Stomach smooth muscle (tissue), 2 donors: Measurements from ENCODE around the gene CMIP.
A peak's percentile ranks its signal among the peaks of the same experiment; 100 is the strongest.

ENCODE experiments used
- H3K27ac ChIP-seq: one replicate; pipeline ENCODE4 v1.7.0; 2013; ENCODE audit warnings: mild to moderate bottlenecking, low read length, inconsistent platforms
- H3K27me3 ChIP-seq, 2 donors: one replicate each; pipeline ENCODE4 v1.7.0; 2013; ENCODE audit warnings: low read length in 2 of 2; ENCODE audit not compliant: insufficient read depth in 2 of 2, control insufficient read depth in 1 of 2
- H3K36me3 ChIP-seq, 2 donors: one replicate each; pipeline ENCODE4 v1.7.0; 2013; ENCODE audit warnings: low read length in 2 of 2; ENCODE audit not compliant: control insufficient read depth in 2 of 2, insufficient read depth in 2 of 2
- H3K4me1 ChIP-seq: one replicate; pipeline ENCODE4 v1.7.0; 2013; ENCODE audit warnings: low read length; ENCODE audit not compliant: control insufficient read depth, insufficient read depth
- H3K4me3 ChIP-seq, 2 donors: one replicate each; pipeline ENCODE4 v1.7.0; 2013; ENCODE audit warnings: low read length in 2 of 2
- H3K9ac ChIP-seq, 2 donors: one replicate each; pipeline ENCODE4 v1.7.0; 2013; ENCODE audit warnings: low read length in 2 of 2, mild to moderate bottlenecking in 1 of 2
- H3K9me3 ChIP-seq, 2 donors: one replicate each; pipeline ENCODE4 v1.7.0; 2013; ENCODE audit warnings: low read length in 2 of 2; ENCODE audit not compliant: control insufficient read depth in 2 of 2
- donor health status: healthy.
- donor health status: Pancreatic carcinoma.

CMIP gene

GRCh38 chr16:81549547-81550431 is 105.2 kb downstream of the CMIP start:
- no peaks in the 10 kb centered on the region for H3K9me3 ChIP-seq
- H3K27ac ChIP-seq = no peak overlapping the region
- no peaks in the 10 kb centered on the region for H3K36me3 ChIP-seq
- H3K27me3 ChIP-seq = no peaks in the 10 kb centered on the region
- H3K4me3 ChIP-seq = no peak overlapping the region
- peaks cover 33% of the 10 kb centered on the region for H3K4me1 ChIP-seq
- no peak overlapping the region for H3K9ac ChIP-seq

DNA sequence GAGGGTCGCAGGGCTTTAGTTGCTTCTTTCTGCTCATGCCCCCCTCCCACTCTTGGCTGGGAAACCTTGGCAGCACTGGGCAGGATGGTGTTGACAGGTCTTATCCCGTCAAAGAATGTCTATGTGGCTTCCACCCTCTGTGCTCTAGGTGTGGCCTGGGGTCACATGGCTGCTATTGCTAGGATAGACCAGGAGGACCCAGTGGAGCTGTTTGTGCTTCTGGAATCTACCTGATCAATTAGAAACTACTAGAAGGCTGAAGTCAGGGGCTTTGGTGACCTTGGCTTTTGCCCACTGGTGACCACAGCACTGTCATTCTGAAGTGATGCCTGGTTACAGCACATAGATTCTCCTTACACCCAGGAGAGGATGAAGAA is 105.8 kb downstream of the CMIP start:
- no peak overlapping the region for H3K9ac ChIP-seq
- H3K27ac ChIP-seq = no peak overlapping the region
- H3K36me3 ChIP-seq = no peaks in the 10 kb centered on the region
- H3K4me3 ChIP-seq = no peak overlapping the region
- no peaks in the 10 kb centered on the region for H3K9me3 ChIP-seq
- no peaks in the 10 kb centered on the region for H3K27me3 ChIP-seq
- peaks cover 36% of the 10 kb centered on the region for H3K4me1 ChIP-seq

DNA sequence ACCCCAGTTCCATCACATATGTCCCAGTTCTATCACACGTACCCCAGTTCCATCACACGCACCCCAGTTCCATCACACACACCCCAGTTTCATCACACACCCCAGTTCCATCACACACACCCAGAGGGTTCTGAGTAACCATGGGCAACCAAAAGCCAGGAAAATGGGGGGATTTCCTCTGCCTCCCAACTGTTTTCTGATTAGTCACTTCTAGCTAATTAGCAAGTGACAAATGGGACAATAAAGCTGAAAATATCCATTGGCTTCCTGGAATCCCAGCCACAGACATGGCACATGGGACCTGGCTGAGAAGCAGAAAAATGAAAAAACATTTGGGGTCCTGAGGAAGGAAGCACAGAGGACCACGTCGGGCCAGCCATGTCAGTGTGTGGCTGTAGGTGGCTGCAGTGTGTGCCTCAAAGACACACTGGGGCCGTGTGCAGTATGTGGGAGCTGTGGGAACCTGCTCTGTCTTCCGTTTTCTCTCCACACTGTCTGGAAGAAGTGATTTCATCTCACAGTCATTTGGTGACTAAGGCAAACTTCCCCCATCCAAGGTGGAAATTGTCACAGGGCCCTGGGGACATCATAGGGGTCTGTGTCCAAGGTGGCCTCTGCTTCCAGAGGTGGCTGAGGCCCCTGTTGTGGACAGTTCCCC is 106.7 kb downstream of the CMIP start:
- H3K27me3 ChIP-seq = no peaks in the 10 kb centered on the region
- H3K36me3 ChIP-seq = no peaks in the 10 kb centered on the region
- H3K4me1 ChIP-seq = peaks cover 38% of the 10 kb centered on the region
- H3K9ac ChIP-seq = no peak overlapping the region
- no peak overlapping the region for H3K4me3 ChIP-seq
- H3K27ac ChIP-seq = no peak overlapping the region
- H3K9me3 ChIP-seq = no peaks in the 10 kb centered on the region

GRCh38 chr16:81551821-81552304 is 107.3 kb downstream of the CMIP start:
- H3K4me1 ChIP-seq = peaks cover 38% of the 10 kb centered on the region
- H3K27ac ChIP-seq = no peak overlapping the region
- H3K27me3 ChIP-seq = no peaks in the 10 kb centered on the region
- H3K4me3 ChIP-seq = no peak overlapping the region
- no peak overlapping the region for H3K9ac ChIP-seq
- H3K9me3 ChIP-seq = no peaks in the 10 kb centered on the region
- no peaks in the 10 kb centered on the region for H3K36me3 ChIP-seq

DNA sequence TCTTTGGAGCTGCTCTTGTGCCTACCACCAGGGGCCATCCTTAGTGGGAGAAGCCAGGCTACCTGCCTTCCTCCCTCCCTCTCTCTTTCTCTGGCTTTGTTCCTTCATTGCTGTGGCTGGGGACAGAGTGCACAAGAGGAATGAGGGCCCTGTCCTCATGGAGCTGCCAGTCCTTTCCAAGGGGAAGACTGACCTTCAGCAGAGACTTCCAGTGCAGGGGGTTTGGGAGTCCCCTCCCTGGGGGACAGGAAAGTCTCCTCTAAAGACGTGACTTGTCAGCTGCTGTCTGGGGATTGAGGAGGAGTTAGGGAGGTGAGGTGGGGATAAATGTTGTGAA is 108.1 kb downstream of the CMIP start:
- H3K4me1 ChIP-seq = peaks cover 38% of the 10 kb centered on the region
- H3K36me3 ChIP-seq = no peaks in the 10 kb centered on the region
- no peaks in the 10 kb centered on the region for H3K9me3 ChIP-seq
- H3K27ac ChIP-seq = peak overlapping the region; percentile 62
- no peak overlapping the region for H3K9ac ChIP-seq
- no peaks in the 10 kb centered on the region for H3K27me3 ChIP-seq
- peak overlapping the region in 1 of 2 donors; percentile 55 for H3K4me3 ChIP-seq

- H3K27ac ChIP-seq = peak overlapping the region; percentile 62
- H3K4me3 ChIP-seq = peak overlapping the region in 1 of 2 donors; percentile 55
- no peaks in the 10 kb centered on the region for H3K27me3 ChIP-seq
- H3K9ac ChIP-seq = no peak overlapping the region
- H3K9me3 ChIP-seq = no peaks in the 10 kb centered on the region
- H3K4me1 ChIP-seq = peaks cover 40% of the 10 kb centered on the region
- no peaks in the 10 kb centered on the region for H3K36me3 ChIP-seq
Measured at GRCh38 chr16:81553080-81553813, 108.6 kb downstream of the CMIP start.

DNA sequence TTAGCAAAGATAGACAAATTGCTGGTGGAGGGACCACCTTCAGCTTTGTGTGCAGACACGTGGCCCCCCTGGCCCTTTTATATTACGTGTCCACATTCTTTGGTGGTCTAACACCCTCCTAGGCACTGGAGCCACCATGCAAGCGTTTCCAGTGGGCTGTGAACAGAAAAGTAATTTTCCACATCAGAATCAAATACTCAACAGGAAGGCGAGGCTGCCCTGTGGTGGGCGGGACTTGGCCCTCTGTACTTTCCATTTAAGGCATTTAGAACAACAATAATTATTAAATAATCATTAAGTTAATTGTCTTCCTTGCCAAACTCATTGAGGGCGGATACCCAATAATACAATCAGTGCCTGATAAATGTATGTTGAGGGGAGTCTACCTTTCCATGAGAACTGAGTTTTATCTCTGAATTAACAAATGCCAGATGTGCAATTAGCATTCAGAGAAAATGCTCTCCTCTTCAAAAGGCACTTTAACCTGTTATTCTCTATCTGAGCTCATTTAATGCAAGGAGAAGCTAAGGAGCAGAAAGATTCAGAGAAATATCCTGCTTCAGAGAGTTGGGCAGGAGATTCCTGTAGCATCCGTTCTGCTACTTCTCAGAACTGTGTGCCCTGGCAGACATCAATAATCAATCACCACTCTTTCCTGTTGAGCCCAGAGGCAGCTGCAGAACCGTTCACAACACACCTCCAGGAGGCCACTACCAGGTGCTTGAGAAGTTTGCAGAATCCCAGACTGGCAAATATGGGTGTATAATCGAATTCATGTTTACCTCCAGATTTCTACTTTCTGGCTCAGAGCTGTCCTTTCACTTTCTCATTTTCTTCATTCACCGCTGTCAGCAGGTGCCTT is 109.4 kb downstream of the CMIP start:
- no peak overlapping the region for H3K9ac ChIP-seq
- H3K27ac ChIP-seq = peak overlapping the region; percentile 62

GRCh38 chr16:81554979-81555378 is 110.4 kb downstream of the CMIP start:
- Histone ChIP-seq H3K9me3 (no peaks in the 10 kb centered on the region), H3K9ac (peak overlapping the region in 1 of 2 donors; percentile 51), H3K27ac (peak overlapping the region; percentile 18), H3K27me3 (no peaks in the 10 kb centered on the region), H3K36me3 (no peaks in the 10 kb centered on the region), H3K4me1 (peaks cover 46% of the 10 kb centered on the region), H3K4me3 (no peak overlapping the region)

More for the DNA sequence above, 109.4 kb downstream of the CMIP start:
- peak overlapping the region in 1 of 2 donors; percentile 55 for H3K4me3 ChIP-seq
- no peaks in the 10 kb centered on the region for H3K36me3 ChIP-seq
- no peaks in the 10 kb centered on the region for H3K27me3 ChIP-seq
- peaks cover 46% of the 10 kb centered on the region for H3K4me1 ChIP-seq
- H3K9me3 ChIP-seq = no peaks in the 10 kb centered on the region

GRCh38 chr16:81555660-81556059 is 111.1 kb downstream of the CMIP start:
- no peaks in the 10 kb centered on the region for H3K36me3 ChIP-seq
- no peaks in the 10 kb centered on the region for H3K9me3 ChIP-seq
- H3K27ac ChIP-seq = peak overlapping the region; percentile 18
- no peak overlapping the region for H3K4me3 ChIP-seq
- peaks cover 46% of the 10 kb centered on the region for H3K4me1 ChIP-seq
- H3K9ac ChIP-seq = no peak overlapping the region
- H3K27me3 ChIP-seq = no peaks in the 10 kb centered on the region

DNA sequence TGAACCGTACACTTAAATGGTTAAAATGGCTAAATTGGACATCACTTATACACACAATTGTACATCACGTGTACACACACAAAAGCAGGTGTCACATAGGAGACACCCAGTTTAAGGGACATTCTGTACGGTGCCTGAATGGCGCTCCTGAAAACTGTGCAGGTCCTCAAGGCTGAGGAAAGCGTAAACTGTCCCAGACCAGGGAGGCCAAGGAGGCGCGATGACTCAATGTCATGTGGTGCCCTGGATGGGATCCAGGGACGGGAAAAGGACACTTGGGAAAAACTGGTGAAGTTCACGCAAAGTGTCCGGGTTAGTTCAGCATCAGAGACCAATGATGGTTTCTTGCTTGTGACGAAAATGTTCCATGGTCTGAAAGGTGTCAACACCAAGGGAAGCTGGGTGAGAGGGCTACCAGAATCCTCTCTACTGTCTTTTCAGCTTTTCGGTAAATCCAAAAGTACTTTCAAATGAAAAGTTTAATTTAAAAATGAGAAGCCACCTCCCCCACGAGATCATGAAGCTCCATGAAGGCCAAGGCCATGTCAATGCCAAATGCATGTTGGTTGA is 112.2 kb downstream of the CMIP start:
- Histone ChIP-seq H3K9me3 (no peaks in the 10 kb centered on the region), H3K4me3 (no peak overlapping the region), H3K4me1 (peaks cover 40% of the 10 kb centered on the region), H3K9ac (no peak overlapping the region), H3K27me3 (no peaks in the 10 kb centered on the region), H3K27ac (no peak overlapping the region), H3K36me3 (no peaks in the 10 kb centered on the region)
